Fibroblast of the aortic adventitia (primary cell): Measurements from ENCODE around the gene MPPE1. TPM values are rescaled to one million over a fixed set of nuclear protein-coding genes. Genes with fewer than 3 reads are reported as not detected.
"Not testable (repeated sequence)": the region's sequence is repeated elsewhere in the genome, so short reads cannot be mapped to it uniquely, and the experiment has no call there.

Experiments
- DNase-seq: peaks from one replicate; pipeline ENCODE4 v3.0.0-alpha.2; 2010; ENCODE audit warnings: low read depth
- H3K4me3 ChIP-seq: 2 replicates; pipeline ENCODE4 v1.5.1; 2011; ENCODE audit warnings: low read depth, mild to moderate bottlenecking, control low read depth, low read length, moderate library complexity
- total RNA-seq: library from RNA; depleted of rRNA; stranded (reverse); fragments of >200 nt; gene quantifications from 2 replicates; pipeline ENCODE4 v1.2.3, GENCODE V29; 2012; ENCODE audit warnings: low replicate concordance
- TF ChIP-seq, protein P1 (sequence below): IDR thresholded peaks from 2 replicates; pipeline ENCODE4 v1.5.1; 2011; ENCODE audit warnings: mild to moderate bottlenecking, low read length, control low read depth, inconsistent platforms; ENCODE audit not compliant: insufficient read depth

Gene MPPE1
- total RNA-seq, 1 donor, result 24.0 TPM

DNA sequence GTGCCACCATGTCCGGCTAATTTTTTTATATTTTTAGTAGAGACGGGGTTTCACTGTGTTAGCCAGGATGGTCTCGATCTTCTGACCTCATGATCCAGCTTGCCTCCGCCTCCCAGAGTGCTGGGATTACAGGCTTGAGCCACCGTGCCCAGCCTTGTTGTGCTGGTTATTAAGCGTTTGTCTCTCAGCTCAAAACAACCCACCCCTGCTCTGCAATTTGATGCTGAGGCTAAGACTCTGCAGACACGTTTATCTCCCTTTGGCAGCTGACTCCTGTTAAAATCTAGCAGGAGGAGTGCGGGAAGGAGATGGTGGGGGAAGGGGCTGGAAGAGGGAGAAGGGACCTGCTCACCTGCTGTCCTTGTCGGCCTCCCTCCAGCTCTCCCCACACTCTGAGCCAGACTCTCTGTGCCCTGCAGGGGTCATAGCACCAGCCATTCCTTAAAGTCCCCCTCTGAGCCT lies 43.3 kb upstream of the MPPE1 start:
- no peak overlapping the region for H3K4me3 ChIP-seq
- DNase-seq, result no peak
- TF ChIP-seq, protein P1, sequence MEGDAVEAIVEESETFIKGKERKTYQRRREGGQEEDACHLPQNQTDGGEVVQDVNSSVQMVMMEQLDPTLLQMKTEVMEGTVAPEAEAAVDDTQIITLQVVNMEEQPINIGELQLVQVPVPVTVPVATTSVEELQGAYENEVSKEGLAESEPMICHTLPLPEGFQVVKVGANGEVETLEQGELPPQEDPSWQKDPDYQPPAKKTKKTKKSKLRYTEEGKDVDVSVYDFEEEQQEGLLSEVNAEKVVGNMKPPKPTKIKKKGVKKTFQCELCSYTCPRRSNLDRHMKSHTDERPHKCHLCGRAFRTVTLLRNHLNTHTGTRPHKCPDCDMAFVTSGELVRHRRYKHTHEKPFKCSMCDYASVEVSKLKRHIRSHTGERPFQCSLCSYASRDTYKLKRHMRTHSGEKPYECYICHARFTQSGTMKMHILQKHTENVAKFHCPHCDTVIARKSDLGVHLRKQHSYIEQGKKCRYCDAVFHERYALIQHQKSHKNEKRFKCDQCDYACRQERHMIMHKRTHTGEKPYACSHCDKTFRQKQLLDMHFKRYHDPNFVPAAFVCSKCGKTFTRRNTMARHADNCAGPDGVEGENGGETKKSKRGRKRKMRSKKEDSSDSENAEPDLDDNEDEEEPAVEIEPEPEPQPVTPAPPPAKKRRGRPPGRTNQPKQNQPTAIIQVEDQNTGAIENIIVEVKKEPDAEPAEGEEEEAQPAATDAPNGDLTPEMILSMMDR, result no peak

DNA sequence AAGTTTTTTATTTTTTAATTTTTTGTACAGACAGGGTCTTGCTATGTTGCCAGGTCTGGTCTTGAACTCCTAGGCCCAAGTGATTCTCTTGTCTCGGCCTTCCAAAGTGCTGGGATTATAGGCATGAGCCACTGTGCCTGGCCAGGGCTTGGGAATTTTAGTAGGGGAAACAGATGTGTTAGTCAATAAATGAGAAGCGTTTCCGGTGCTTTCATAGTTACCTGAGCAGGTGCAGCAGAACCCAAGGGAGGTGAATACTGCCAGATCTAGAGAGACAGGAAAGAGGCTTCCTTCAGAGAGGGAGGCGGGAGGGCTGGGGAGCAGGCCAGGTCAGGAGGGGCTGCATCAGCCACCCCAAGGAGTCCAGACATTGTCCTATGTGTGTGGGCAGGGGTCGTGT lies 42.7 kb upstream of the MPPE1 start:
- no peak overlapping the region for H3K4me3 ChIP-seq
- TF ChIP-seq, protein P1, result no peak
- DNase-seq, result no peak

DNA sequence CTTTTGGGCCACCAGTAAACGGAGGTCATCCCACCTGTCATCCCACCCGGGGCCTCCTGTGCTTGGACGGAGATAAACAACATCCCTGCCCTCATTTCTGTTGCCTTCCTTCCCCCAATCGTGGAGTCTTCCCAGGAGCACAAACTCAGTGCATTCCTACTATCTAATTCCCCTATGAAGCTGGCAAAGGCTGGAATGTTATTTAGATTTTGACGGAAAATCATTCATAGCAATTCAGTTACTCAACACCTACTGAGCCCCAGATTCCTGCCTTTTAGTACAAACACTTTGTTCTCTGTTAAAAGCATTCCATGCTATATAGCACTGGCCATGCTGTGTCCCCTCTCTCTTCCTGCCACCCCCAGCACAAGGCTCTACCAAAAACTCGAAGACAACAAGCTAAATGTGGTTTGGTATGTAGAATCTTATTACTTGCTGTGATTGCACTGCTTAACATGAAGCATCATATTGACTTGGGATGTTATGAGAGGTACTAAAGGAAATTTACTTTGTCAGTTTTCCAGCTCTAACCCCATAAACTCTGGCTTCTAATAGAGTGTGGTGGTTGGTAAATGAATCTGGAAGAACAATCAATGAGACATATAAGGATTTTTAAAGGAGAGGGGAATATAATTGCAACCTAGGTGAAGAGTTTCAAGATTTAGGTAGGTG lies 40.9 kb upstream of the MPPE1 start:
- peak; percentile 19 for DNase-seq
- H3K4me3 ChIP-seq, result no peak overlapping the region
- TF ChIP-seq, protein P1, result no peak

DNA sequence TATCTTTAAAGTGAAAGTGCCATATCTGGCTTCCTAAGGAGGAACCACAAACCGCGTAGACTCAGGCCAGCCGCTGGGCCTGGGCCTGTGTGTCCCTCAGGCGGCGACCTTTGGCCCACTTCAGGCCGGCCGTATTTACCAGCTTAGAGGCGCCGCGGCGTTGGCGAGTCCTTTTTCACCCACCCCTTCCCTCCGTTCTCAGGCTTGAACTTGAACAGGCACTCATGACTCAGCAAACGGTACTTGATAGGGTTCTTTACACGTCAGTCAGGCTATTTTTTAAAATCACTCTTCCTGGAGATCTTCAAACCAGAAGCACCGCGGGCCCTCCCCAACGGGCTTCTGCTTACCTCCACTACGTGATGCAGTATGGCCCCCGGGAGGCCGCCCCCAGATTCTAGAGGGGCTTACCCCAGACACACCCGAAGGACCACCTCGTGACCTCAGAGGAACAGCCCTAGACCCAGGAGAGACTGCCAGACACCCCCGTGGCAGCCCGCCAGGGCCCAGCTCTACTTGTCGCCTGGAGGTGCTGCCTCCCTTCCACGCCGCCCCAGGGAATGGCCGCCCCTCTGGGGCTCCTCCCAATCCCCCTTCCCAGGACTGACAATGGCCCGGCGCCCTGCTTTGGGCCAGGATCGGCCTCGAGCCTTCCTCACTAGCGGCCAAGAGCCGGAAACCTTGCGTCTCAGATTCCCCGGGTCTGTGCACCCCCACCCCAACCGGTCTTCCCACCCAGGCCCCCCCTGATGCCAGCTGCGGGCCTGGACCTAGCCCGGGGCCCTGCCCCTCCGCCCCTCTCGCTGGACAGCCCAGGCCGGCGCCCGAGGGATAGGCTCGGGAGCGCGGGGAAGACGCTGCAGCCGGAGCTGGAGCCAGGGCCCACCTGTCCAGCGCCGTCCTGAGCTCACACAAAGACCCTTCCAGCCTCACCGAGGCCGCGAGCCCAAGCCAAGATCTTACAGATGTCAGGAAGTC lies 39.4 kb upstream of the MPPE1 start:
- TF ChIP-seq, protein P1, result no peak
- peak overlapping the region; percentile 63 for H3K4me3 ChIP-seq
- peak; percentile 99 for DNase-seq

DNA sequence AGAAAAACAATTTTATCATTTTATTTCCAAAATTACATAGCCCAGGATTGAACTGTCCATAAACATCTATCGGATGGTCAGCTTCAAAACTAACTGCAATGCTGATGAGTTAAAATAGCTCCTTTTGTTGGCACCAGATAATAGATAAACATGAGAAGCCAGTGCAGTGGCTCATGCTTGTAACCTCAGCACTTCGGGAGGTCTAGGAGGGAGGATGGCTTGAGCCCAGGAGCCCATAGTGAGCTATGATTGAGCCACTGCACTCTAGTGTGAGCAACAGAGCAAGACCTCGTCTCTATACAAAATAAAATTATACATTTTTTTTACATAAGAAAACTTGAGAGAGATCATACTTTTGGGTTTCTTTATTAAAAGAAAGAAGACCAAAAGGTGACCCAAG lies 38.6 kb upstream of the MPPE1 start:
- TF ChIP-seq, protein P1, result no peak
- peak; percentile 67 for DNase-seq
- no peak overlapping the region for H3K4me3 ChIP-seq

DNA sequence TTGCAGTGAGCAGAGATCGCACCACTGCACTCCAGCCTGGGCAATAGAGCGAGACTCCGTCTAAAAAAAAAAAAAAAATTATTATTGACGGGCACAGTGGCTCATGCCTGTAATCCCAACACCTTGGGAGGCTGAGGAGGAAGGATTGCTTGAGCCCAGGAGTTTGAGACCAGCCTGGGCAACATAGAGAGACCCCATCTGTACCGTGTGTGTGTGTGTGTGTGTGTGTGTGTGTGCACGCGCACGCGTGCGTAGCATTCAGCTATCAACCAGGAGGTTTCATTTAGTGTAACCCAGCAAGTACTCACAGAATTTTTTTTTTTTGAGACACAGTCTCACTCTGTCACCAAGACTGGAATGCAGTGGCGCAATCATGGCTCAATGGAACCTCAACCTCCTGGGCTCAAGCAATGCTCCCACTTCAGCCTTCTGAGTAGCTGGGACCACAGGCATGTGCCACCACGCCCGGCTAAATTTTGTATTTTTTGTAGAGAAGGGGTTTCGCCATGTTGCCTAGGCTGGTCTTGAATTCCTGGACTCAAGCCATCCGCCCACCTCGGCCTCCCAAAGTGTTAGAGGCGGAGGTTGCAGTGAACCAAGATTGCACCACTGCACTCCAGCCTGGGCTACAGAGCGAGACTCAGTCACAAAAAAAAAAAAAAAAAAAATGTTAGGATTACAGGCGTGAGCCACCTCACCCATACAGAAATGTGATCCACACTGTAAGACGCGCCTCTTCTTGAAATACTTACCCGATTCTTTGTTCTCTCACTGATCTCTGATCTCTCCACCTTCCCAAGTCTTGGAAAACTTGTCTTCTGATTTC lies 37.9 kb upstream of the MPPE1 start:
- DNase-seq, result peak; percentile 30
- H3K4me3 ChIP-seq, result not testable (repeated sequence)

DNA sequence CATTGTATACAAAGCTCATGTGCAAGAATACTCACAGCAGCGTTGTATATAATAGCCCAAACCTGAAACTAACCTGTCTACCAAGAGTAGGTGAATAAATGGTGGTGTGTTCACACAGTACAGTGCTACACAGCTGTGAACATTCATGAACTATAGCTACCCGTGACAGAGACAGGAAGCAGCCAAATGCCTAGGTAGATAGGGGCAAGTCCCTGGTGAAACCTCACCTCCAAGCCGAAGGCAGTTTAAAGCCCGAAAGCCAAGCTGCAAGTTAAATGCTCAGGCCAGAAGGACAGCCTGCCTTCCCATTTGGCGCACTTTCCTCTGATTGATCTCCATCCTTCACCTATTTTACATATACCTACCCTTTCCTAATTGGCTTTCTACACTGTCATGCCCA lies 36.7 kb upstream of the MPPE1 start:
- no peak overlapping the region for H3K4me3 ChIP-seq
- no peak for DNase-seq
- TF ChIP-seq, protein P1, result no peak
